Activated CD4-positive, alpha-beta T cell treated with anti-CD3 and anti-CD28 coated beads for 36 hours (primary cell): ENCODE data around the gene CUL4A. TPM values are rescaled to one million over a fixed set of nuclear protein-coding genes. Genes with fewer than 3 reads are reported as not detected.
"Not testable (repeated sequence)": the region's sequence is repeated elsewhere in the genome, so short reads cannot be mapped to it uniquely, and the experiment has no call there.

Experiments used
- ATAC-seq: fragments of 200-7000 bp; cut with Tn5 transposase; one replicate; pipeline ENCODE4 v1.10.0; 2021; ENCODE audit warnings: mild to moderate bottlenecking, moderate library complexity
- CTCF ChIA-PET: fragments of 350-600 bp; sonication (Branson Sonifier 250); formaldehyde crosslinking; loops from one replicate; lab custom pipeline; 2021; ENCODE audit warnings: antibody characterized with exemption; lab: Charles Lee
- POLR2A ChIA-PET: fragments of 350-600 bp; sonication (Branson Sonifier 250); formaldehyde crosslinking; loops from one replicate; lab custom pipeline; 2021; ENCODE audit warnings: antibody characterized with exemption, inconsistent platforms; lab: Charles Lee
- DNase-seq: peaks from one replicate; pipeline ENCODE4 v3.0.0-alpha.2; 2020
- H3K27ac Mint-ChIP-seq: one replicate; pipeline ENCODE4 v1.8.0; 2021; ENCODE audit warnings: mixed read lengths
- H3K27me3 Mint-ChIP-seq: one replicate; pipeline ENCODE4 v1.8.0; 2021; ENCODE audit warnings: mixed read lengths
- H3K36me3 Mint-ChIP-seq: one replicate; pipeline ENCODE4 v1.8.0; 2021; ENCODE audit warnings: low read depth, mixed read lengths
- H3K4me1 Mint-ChIP-seq: one replicate; pipeline ENCODE4 v1.8.0; 2021; ENCODE audit warnings: mixed read lengths
- H3K4me3 Mint-ChIP-seq: one replicate; pipeline ENCODE4 v1.8.0; 2021; ENCODE audit warnings: mild to moderate bottlenecking, moderate library complexity, mixed read lengths
- H3K9me3 Mint-ChIP-seq: one replicate; pipeline ENCODE4 v1.8.0; 2021; ENCODE audit warnings: low read depth, mixed read lengths
- intact Hi-C, 2 experiments: fragments of 100-400 bp; cut with DNase I in 1 of 2; cut with micrococcal nuclease in 1 of 2; formaldehyde crosslinking; loops; one replicate each; pipeline versions ENCODE4 v1.14.2 to v1.15.1; 2022 to 2024; cut with DNase I, micrococcal nuclease
- total RNA-seq, 2 experiments: library from RNA; stranded (reverse); gene quantifications; one replicate each; pipeline ENCODE4 v1.2.3, GENCODE V29; 2021

Gene CUL4A
- total RNA-seq, 2 experiments from 2014 or later, result 81.7 to 87.4 TPM

GRCh38 chr13:113245849-113246796, 36.7 kb downstream of the CUL4A start:
- Mint-ChIP-seq H3K27ac (no peak overlapping the region), H3K4me1 (no peaks in the 10 kb centered on the region), H3K27me3 (no peaks in the 10 kb centered on the region), H3K36me3 (peaks cover 64% of the 10 kb centered on the region), H3K4me3 (no peak overlapping the region), H3K9me3 (no peaks in the 10 kb centered on the region)
- intact Hi-C loops, result no loop called here
- DNase-seq (no peak), ATAC-seq (no peak)
- ChIA-PET POLR2A (no interaction called here), CTCF (interaction anchor here (0.9 kb wide), 1 partner anchor 15 kb away, joined by 3 read pairs; no protein-coding TSS in a partner anchor)

GRCh38 chr13:113252516-113253095, 43.2 kb downstream of the CUL4A start:
- Mint-ChIP-seq H3K4me1 (no peaks in the 10 kb centered on the region), H3K4me3 (no peak overlapping the region), H3K27me3 (no peaks in the 10 kb centered on the region), H3K27ac (no peak overlapping the region), H3K36me3 (peaks cover 60% of the 10 kb centered on the region), H3K9me3 (no peaks in the 10 kb centered on the region)
- no peak for DNase-seq
- intact Hi-C loops, result no loop called here
- no peak for ATAC-seq
- ChIA-PET POLR2A (no interaction called here), CTCF (interaction anchor here (0.7 to 0.9 kb wide), 2 partner anchors 115 kb away, joined by 3 read pairs; no protein-coding TSS in a partner anchor)

GRCh38 chr13:113257908-113258307, 48.5 kb downstream of the CUL4A start:
- CTCF ChIA-PET, result interaction anchor here (0.6 kb wide), 2 partner anchors 16 to 1727 kb away, joined by 3 read pairs; no protein-coding TSS in a partner anchor
- not testable (repeated sequence) for ATAC-seq

GRCh38 chr13:113258321-113259054, 49.1 kb downstream of the CUL4A start:
- POLR2A ChIA-PET, result no interaction called here
- Mint-ChIP-seq H3K9me3 (no peaks in the 10 kb centered on the region), H3K4me1 (no peaks in the 10 kb centered on the region), H3K27me3 (no peaks in the 10 kb centered on the region), H3K36me3 (peaks cover 49% of the 10 kb centered on the region), H3K27ac (no peak overlapping the region), H3K4me3 (no peak overlapping the region)
- intact Hi-C loops, result no loop called here
- ATAC-seq (no peak), DNase-seq (no peak)
- CTCF ChIA-PET, result interaction anchor here (0.6 to 1.1 kb wide), 4 partner anchors 17 to 133 kb away, joined by 3 to 4 read pairs (median 4); no protein-coding TSS in a partner anchor

More at GRCh38 chr13:113257908-113258307, 48.5 kb downstream of the CUL4A start:
- peaks cover 47% of the 10 kb centered on the region for H3K36me3 Mint-ChIP-seq
- intact Hi-C loops, POLR2A ChIA-PET, H3K9me3 Mint-ChIP-seq, H3K4me3 Mint-ChIP-seq, DNase-seq, H3K27ac Mint-ChIP-seq, H3K27me3 Mint-ChIP-seq, H3K4me1 Mint-ChIP-seq: not testable (repeated sequence)

- Mint-ChIP-seq H3K9me3 (no peaks in the 10 kb centered on the region), H3K4me3 (no peak overlapping the region), H3K27me3 (no peaks in the 10 kb centered on the region), H3K4me1 (no peaks in the 10 kb centered on the region), H3K27ac (no peak overlapping the region), H3K36me3 (peaks cover 43% of the 10 kb centered on the region)
- ATAC-seq (no peak), DNase-seq (no peak)
- intact Hi-C loops, result no loop called here
- ChIA-PET POLR2A (no interaction called here), CTCF (interaction anchor here (0.9 kb wide), 1 partner anchor 133 kb away, joined by 3 read pairs; no protein-coding TSS in a partner anchor)
Observed at GRCh38 chr13:113260996-113261395, 51.6 kb downstream of the CUL4A start.

GRCh38 chr13:113263016-113263415, 53.6 kb downstream of the CUL4A start:
- H3K4me1 Mint-ChIP-seq, H3K4me3 Mint-ChIP-seq, intact Hi-C loops, CTCF ChIA-PET, DNase-seq, ATAC-seq, POLR2A ChIA-PET, H3K9me3 Mint-ChIP-seq, H3K27ac Mint-ChIP-seq, H3K27me3 Mint-ChIP-seq: not testable (repeated sequence)
- peaks cover 27% of the 10 kb centered on the region for H3K36me3 Mint-ChIP-seq

GRCh38 chr13:113267642-113268405, 58.4 kb downstream of the CUL4A start:
- H3K36me3 Mint-ChIP-seq, result peaks cover 7% of the 10 kb centered on the region
- no peak overlapping the region for H3K4me3 Mint-ChIP-seq
- CTCF ChIA-PET, result no interaction called here
- POLR2A ChIA-PET, result no interaction called here
- intact Hi-C loops, result no loop called here
- H3K27ac Mint-ChIP-seq, result no peak overlapping the region
- no peaks in the 10 kb centered on the region for H3K9me3 Mint-ChIP-seq
- no peaks in the 10 kb centered on the region for H3K4me1 Mint-ChIP-seq
- no peaks in the 10 kb centered on the region for H3K27me3 Mint-ChIP-seq
- DNase-seq (no peak), ATAC-seq (no peak)

- DNase-seq, result no peak
- Mint-ChIP-seq H3K4me3 (no peak overlapping the region), H3K9me3 (no peaks in the 10 kb centered on the region), H3K27ac (no peak overlapping the region), H3K36me3 (peaks cover 4% of the 10 kb centered on the region), H3K4me1 (peaks cover 2% of the 10 kb centered on the region), H3K27me3 (peaks cover 2% of the 10 kb centered on the region)
- intact Hi-C loops, result no loop called here
- POLR2A ChIA-PET, result no interaction called here
- no peak for ATAC-seq
- CTCF ChIA-PET, result no interaction called here
Observed at GRCh38 chr13:113272031-113272430, 62.6 kb downstream of the CUL4A start.

GRCh38 chr13:113272701-113273181, 63.3 kb downstream of the CUL4A start:
- no peaks in the 10 kb centered on the region for H3K9me3 Mint-ChIP-seq
- DNase-seq, result no peak
- H3K4me1 Mint-ChIP-seq, result peaks cover 2% of the 10 kb centered on the region
- POLR2A ChIA-PET, result no interaction called here
- H3K4me3 Mint-ChIP-seq, result no peak overlapping the region
- peaks cover 4% of the 10 kb centered on the region for H3K36me3 Mint-ChIP-seq
- ATAC-seq, result no peak
- CTCF ChIA-PET, result interaction anchor here (0.7 kb wide), 1 partner anchor 126 kb away, joined by 3 read pairs; no protein-coding TSS in a partner anchor
- H3K27ac Mint-ChIP-seq, result no peak overlapping the region
- intact Hi-C loops, result no loop called here
- peaks cover 4% of the 10 kb centered on the region for H3K27me3 Mint-ChIP-seq

GRCh38 chr13:113273321-113273720, 63.9 kb downstream of the CUL4A start:
- H3K9me3 Mint-ChIP-seq, result no peaks in the 10 kb centered on the region
- ChIA-PET POLR2A (no interaction called here), CTCF (interaction anchor here (0.7 to 1.6 kb wide), 3 partner anchors 118 to 125 kb away, joined by 3 to 6 read pairs (median 3); no protein-coding TSS in a partner anchor)
- ATAC-seq (no peak), DNase-seq (no peak)
- peaks cover 4% of the 10 kb centered on the region for H3K27me3 Mint-ChIP-seq
- H3K4me1 Mint-ChIP-seq, result peaks cover 2% of the 10 kb centered on the region
- no peak overlapping the region for H3K4me3 Mint-ChIP-seq
- H3K36me3 Mint-ChIP-seq, result peaks cover 4% of the 10 kb centered on the region
- intact Hi-C loops, result no loop called here
- no peak overlapping the region for H3K27ac Mint-ChIP-seq
